Immature natural killer cell (primary cell): ENCODE results near the gene GPC1. TPM values are rescaled to one million over a fixed set of nuclear protein-coding genes. Genes with fewer than 3 reads are reported as not detected.

Experiments
- DNase-seq, 3 donors: peaks; one replicate each; pipeline ENCODE4 v3.0.0; 2022; ENCODE audit warnings: mixed read lengths in 1 of 3
- H3K27ac Mint-ChIP-seq, 6 donors: one replicate each; pipeline ENCODE4 v1.8.0; 2020; ENCODE audit warnings: mixed read lengths in 6 of 6, mild to moderate bottlenecking in 5 of 6, inconsistent platforms in 4 of 6, moderate library complexity in 3 of 6
- H3K27me3 Mint-ChIP-seq, 3 donors: one replicate each; pipeline ENCODE4 v1.8.0; 2020 to 2021; ENCODE audit warnings: low read depth in 3 of 3, mild to moderate bottlenecking in 3 of 3, mixed read lengths in 3 of 3, moderate library complexity in 3 of 3, inconsistent platforms in 1 of 3
- H3K36me3 Mint-ChIP-seq, 3 donors: one replicate each; pipeline ENCODE4 v1.8.0; 2020; ENCODE audit warnings: mixed read lengths in 3 of 3, inconsistent platforms in 2 of 3, mild to moderate bottlenecking in 2 of 3
- H3K4me1 Mint-ChIP-seq, 2 donors: one replicate each; pipeline ENCODE4 v1.8.0; 2020; ENCODE audit warnings: inconsistent platforms in 2 of 2, mild to moderate bottlenecking in 2 of 2, mixed read lengths in 2 of 2, moderate library complexity in 1 of 2
- H3K4me3 Mint-ChIP-seq, 5 donors: one replicate each; pipeline ENCODE4 v1.8.0; 2020; ENCODE audit warnings: mild to moderate bottlenecking in 5 of 5, mixed read lengths in 5 of 5, inconsistent platforms in 3 of 5, moderate library complexity in 3 of 5
- H3K9me3 Mint-ChIP-seq, 6 donors: one replicate each; pipeline ENCODE4 v1.8.0; 2020; ENCODE audit warnings: mild to moderate bottlenecking in 6 of 6, mixed read lengths in 6 of 6, inconsistent platforms in 4 of 6, moderate library complexity in 3 of 6
- polyA plus RNA-seq, 3 donors: library from polyadenylated mRNA; unstranded; fragments of 300-500 nt; fragmentation: Illumina TruSeq; gene quantifications; one replicate each; pipeline ENCODE4 v1.2.3, GENCODE V29; 2021

GPC1 gene
- polyA plus RNA-seq, 3 donors from 2014 or later, result not detected

DNA sequence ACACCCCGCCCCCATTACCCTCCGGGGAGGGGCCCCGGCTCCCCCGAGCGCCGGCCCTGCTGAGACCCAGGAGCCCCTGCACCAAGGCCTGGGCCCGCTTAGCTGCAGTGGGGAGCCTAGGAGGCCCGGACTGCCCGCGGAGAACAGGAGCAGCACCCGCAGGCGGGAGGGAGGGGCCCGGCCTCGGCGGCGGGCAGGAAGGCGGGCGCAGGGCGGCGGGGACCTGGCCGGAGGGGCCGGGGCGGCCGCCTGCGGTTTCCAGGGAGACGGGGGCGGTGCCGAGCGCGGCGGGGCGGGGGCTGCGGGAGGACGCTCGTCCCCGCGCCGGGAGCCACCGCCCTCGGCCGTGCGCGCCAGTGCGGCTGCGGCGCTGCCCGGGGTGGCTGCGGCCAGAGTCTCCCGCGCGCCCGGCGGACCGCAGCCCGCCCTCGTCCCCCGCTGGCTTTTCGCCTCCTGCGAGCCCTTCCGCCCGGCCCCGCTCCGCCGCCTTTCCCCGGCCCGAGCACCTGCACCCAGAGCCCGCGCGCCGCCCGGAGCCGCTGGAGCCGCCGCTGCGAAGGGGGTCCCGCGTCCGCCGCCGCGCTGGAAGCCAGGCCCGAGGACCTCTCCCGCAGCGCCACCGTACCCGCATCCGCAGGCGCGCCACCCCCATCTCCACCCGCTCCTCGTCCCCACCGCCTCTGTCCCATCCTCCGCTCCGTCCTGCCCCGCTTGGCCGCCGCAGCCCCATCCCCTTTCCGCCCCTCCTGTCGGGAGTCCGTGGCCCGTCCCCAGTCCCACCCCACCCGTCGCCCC, 17.2 kb downstream of the GPC1 start:
- peaks cover 11 to 16% (median 14%) of the 10 kb centered on the region in 3 donors for H3K27me3 Mint-ChIP-seq
- DNase-seq, result peak; percentile 15 to 26 (median 20)
- peak overlapping the region in 4 of 5 donors; percentile 46 to 68 (median 50) for H3K4me3 Mint-ChIP-seq
- no peak overlapping the region for H3K27ac Mint-ChIP-seq
- H3K4me1 Mint-ChIP-seq, result peaks cover 0 to 12% of the 10 kb centered on the region in 2 donors
- peaks cover 0 to 2% (median 0%) of the 10 kb centered on the region in 6 donors for H3K9me3 Mint-ChIP-seq
- H3K36me3 Mint-ChIP-seq, result no peaks in the 10 kb centered on the region

DNA sequence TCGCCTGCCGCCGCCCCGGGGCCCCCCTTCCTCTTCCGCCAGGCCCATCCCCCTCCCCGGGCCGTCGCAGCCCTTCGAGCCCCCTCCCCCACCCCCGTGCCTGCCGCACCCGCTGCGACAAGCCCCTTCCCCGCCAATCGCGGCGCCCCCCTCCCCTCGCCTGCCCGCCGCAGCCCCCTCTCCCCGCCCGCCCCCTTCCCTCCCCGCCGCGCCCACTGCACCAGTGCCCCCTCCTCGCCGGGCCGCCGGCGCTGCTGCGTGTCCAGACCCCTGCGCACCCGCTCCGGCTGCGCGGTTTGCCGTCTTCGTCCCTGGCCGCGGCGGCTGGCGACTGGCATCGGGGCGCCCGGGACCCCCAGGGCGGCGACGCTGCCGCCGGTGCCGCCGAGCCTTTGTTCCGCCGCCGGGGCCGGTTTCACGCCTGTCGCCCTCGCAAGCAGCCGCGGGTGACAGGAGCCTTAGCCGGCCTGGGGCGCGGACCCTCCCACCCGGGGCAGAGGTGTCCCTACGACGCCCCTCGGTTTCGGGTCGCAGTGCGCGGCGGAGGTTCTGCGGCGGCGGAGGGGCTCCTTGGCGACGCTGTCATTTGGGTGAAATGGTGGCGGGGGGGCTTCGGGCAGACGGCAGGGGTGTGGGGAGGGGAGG, 18.1 kb downstream of the GPC1 start:
- DNase-seq, result no peak
- Mint-ChIP-seq H3K27me3 (peaks cover 13 to 16% (median 14%) of the 10 kb centered on the region in 3 donors), H3K36me3 (no peaks in the 10 kb centered on the region), H3K4me3 (peak overlapping the region; percentile 66 to 82 (median 72)), H3K27ac (no peak overlapping the region), H3K4me1 (peaks cover 0 to 12% of the 10 kb centered on the region in 2 donors), H3K9me3 (peaks cover 0 to 2% (median 0%) of the 10 kb centered on the region in 6 donors)

DNA sequence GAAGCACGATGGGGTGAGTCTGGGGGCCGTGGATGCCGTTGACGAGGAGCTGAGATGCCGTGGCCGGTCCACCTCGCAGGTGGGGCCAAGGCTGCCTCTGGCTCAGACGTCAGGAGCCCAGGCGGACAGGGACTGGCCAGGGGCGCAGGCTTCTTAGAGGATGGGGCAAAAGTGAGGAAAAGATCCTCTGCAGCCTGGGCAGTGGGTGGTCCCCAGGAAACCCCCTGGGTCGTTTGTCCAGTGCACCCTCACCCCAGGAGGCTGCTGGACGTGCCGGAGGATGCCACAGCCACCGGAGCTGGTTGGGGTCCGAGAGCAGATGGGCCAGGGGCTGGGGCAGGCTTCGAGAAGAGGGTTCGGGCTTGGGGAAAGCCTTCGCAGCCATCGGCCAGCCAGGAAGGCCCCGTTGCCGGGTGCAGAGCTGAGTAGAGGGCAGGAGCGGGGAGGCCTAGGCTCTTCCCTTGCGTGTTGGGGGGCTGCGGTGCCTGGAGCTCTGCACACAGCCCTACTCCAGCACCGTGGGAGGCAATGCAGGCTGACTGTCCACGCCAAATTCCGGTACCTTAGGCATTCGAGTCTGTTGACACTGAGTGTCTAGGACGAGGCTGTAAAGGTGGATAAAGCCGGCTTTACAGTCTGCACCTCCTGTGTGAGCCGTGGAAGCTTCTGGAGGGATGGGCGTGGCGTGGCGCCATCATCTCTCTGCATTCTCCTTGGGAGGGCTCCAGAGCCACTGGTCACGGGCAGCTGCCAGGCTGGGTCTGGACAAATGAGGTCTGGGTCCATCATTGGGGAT, 18.8 kb downstream of the GPC1 start:
- peaks cover 0 to 2% (median 0%) of the 10 kb centered on the region in 6 donors for H3K9me3 Mint-ChIP-seq
- H3K4me3 Mint-ChIP-seq, result peak overlapping the region; percentile 66 to 82 (median 72)
- no peaks in the 10 kb centered on the region for H3K36me3 Mint-ChIP-seq
- DNase-seq, result no peak
- H3K4me1 Mint-ChIP-seq, result peaks cover 0 to 12% of the 10 kb centered on the region in 2 donors
- no peak overlapping the region for H3K27ac Mint-ChIP-seq
- H3K27me3 Mint-ChIP-seq, result peaks cover 12 to 16% (median 13%) of the 10 kb centered on the region in 3 donors

DNA sequence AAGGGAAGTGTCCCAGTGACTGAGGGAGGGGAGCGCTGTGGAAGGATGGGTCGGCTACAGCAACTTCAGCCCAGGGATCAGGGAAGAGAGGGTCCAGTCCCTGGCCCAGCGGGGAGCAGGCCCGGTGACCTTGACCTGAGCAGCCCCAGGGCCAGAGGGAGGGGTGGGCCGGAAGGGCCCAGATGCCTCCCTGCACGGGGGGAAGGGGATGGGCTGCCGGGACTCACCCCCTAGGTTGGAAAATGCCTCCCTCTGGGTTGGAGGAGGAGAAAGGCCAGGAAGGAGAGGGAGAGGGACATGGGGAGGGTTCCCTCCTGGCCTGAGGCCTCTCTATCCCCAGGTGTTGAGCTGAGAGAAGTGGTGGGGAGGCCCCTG, 19.8 kb downstream of the GPC1 start:
- Mint-ChIP-seq H3K9me3 (peaks cover 0 to 2% (median 0%) of the 10 kb centered on the region in 6 donors), H3K4me1 (peaks cover 0 to 12% of the 10 kb centered on the region in 2 donors), H3K27ac (no peak overlapping the region), H3K36me3 (no peaks in the 10 kb centered on the region), H3K4me3 (no peak overlapping the region), H3K27me3 (peaks cover 10 to 11% (median 10%) of the 10 kb centered on the region in 3 donors)
- no peak for DNase-seq

DNA sequence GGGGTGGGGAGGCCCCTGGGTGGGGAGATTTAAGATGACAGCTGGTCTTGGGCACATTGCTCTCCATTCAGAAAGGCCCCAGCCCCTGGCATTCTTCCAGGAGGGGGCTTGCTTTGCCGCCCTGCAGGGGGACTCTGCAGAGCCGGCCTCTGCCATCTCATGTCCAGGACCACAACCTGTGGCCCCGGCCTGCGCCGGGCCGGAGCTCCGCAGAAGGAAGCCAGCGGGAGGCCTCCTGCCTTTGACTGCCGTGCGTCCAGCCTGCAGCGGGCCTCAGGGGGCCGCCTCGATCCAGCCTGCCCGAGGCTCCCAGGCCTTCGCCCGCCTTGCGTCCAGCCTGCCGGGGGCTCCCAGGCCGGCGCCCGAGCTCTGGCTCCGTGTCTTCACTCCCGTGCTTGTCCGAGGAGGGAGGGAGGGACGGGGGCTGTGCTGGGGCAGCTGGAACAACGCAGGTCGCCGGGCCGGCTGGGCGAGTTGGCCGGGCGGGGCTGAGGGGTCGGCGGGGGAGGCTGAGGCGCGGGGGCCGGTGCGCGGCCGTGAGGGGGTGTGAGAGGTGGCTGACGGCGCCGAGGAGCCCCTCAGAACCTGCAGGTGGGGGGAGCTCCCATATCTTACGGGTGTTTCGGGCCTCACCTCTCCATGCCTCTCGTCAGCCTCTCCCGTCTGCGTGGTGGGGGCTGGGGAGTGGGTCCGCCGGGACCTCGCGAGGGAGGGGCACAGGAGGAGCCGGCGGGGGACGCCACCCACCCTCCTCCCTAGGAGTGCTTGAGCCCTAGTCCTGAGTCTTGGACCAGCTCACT, 20.4 kb downstream of the GPC1 start:
- Mint-ChIP-seq H3K27ac (no peak overlapping the region), H3K36me3 (no peaks in the 10 kb centered on the region), H3K4me1 (peaks cover 0 to 11% of the 10 kb centered on the region in 2 donors), H3K27me3 (peaks cover 9 to 12% (median 10%) of the 10 kb centered on the region in 3 donors), H3K4me3 (no peak overlapping the region), H3K9me3 (peaks cover 0 to 2% (median 0%) of the 10 kb centered on the region in 6 donors)
- DNase-seq, result no peak

DNA sequence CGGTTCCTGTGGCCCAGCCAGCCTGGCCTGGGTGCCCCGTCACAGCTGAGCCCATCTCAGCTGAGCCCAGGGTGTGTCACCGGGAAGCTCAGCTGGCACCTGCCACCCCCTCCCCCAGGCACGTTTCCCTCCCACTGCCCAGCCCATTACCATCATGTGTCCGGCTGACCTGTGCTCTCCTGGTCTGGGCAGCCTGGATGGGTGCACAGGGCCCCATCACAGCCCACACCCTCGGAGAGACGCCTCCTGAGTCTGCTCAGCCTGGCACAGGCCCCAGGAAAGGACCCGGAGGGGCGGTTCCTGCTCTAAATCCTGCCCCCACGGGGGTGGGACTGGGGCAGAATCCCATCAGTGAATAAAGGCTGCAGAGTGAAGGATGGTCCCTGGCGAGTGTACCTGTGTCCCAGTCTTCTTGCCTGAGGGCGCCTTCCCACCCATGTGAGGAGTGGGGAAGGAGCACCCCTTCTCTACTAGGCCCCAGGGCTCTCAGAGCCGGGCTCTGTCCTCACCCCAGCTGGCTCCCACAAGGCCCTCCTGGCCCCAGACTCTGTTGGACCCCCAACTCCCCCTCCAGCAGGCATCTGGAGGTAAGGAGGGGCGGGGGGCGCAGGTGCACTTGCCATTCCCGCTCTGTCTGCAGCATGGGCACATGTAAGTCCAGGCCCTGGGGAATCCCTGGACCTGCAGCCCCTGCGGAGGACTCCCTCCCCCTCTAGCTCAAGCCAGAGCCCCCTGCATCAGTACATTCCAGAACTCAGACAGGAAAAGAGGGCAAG, 21.2 kb downstream of the GPC1 start:
- Mint-ChIP-seq H3K27ac (no peak overlapping the region), H3K4me3 (no peak overlapping the region), H3K36me3 (no peaks in the 10 kb centered on the region), H3K4me1 (peaks cover 0 to 11% of the 10 kb centered on the region in 2 donors), H3K27me3 (peaks cover 9 to 10% (median 10%) of the 10 kb centered on the region in 3 donors), H3K9me3 (peaks cover 0 to 2% (median 0%) of the 10 kb centered on the region in 6 donors)
- DNase-seq, result no peak

DNA sequence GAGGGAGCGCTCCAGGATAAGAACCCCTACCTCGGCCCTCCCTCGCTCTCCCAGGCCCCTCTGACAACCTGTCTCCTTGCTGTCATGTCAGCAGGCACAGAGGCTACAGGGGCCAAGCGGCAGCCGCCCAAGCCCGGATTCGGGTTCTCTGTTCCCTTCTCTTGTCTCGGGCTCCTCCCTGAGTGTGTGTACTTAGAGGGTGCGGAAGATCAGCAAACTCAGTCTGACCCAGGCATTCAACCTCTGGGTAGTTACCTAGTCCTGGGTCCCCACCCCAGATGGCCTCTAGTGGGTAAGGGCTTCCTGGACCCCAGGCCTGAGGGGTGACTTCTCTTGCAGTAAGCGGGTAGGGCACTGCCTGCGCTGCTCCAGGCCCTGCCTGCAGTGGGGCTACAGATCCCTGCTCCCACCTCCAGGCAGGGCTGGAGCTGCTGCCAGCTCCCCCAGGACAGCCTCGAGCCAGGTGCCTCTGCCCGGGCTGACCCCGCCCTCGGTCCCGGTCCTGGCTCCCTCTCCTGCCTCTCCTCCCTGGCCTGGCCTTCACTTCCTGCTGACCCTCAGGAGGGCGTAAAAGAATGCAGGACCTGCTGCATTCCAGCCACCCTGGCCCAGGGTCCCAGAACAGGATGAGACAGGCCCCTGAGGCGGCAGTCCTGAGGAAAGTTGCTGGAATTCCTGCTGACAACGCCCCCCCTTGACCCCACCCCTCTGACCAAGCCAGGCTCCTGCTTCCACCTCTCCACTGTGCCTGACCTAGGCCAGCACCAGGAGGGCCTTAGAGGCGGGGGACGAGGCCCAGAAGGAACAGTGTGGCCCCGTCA, 22.0 kb downstream of the GPC1 start:
- Mint-ChIP-seq H3K9me3 (peaks cover 0 to 2% (median 0%) of the 10 kb centered on the region in 6 donors), H3K36me3 (no peaks in the 10 kb centered on the region), H3K4me1 (peaks cover 0 to 6% of the 10 kb centered on the region in 2 donors), H3K4me3 (no peak overlapping the region), H3K27me3 (peaks cover 6 to 9% (median 6%) of the 10 kb centered on the region in 3 donors), H3K27ac (no peak overlapping the region)
- no peak for DNase-seq

DNA sequence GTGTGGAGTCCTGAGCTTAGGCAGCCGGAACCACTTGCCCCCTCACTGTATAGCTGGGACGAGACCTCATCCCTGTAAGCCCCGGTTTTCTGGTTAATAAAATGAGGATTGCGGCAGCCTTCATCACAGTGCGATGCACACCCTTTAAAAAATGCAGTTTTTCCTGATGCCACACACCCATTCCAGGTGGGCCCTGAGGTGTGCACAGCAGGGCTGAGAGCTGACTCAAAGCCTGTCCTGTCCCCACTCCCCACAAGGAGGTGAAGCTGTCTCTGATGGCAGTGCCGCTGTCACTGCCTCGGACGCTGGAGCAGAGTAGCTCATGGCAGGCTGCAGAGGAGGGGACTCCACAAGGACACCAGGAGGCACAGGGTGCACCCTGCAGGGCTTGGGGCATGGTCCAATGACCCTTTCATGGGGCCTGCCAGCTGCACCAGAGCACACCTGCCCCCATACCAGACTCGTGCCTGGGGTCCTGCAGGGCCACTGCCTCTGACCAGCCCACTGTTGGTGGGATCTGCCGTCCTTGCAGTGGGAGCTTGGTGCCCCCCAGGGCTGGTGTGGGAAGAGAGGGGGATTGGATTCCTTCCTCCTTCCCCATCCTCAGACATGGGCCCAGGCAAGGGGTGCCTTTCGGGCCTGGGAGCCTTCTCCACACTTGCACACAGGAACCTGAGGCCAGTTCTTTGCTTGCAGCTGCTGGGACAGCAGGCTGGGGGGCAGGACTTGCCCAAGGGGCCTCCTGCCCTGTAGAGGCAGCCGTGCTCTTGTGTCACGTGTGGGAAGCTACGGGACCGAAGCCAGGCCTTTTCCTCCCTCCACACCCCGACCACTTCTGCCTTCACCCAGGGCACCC, 22.8 kb downstream of the GPC1 start:
- H3K4me3 Mint-ChIP-seq, result no peak overlapping the region
- H3K4me1 Mint-ChIP-seq, result peaks cover 0 to 6% of the 10 kb centered on the region in 2 donors
- peaks cover 0 to 2% (median 0%) of the 10 kb centered on the region in 6 donors for H3K9me3 Mint-ChIP-seq
- peaks cover 6 to 9% (median 6%) of the 10 kb centered on the region in 3 donors for H3K27me3 Mint-ChIP-seq
- H3K36me3 Mint-ChIP-seq, result no peaks in the 10 kb centered on the region
- DNase-seq, result no peak
- H3K27ac Mint-ChIP-seq, result no peak overlapping the region

DNA sequence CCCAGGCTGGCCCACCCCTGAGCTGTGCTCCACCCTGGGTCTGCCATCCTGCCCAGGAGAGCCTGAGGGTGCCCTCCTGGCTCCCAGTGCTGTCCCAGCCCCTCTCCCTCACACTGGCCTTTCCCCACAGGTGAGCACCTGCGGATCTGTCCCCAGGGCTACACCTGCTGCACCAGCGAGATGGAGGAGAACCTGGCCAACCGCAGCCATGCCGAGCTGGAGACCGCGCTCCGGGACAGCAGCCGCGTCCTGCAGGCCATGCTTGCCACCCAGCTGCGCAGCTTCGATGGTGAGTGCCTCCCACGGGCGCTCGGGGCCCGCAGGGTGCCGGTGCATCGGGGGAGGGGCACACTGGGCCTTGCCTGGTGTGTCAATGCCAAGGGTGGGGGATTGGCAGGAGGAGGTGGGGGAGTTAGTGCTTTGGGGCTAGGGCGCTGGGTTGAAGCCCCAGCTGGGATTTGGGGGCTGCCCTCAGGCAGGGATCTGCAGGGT, 23.5 kb downstream of the GPC1 start:
- no peak overlapping the region for H3K4me3 Mint-ChIP-seq
- H3K4me1 Mint-ChIP-seq, result peaks cover 0 to 5% of the 10 kb centered on the region in 2 donors
- no peak overlapping the region for H3K27ac Mint-ChIP-seq
- H3K27me3 Mint-ChIP-seq, result peaks cover 5 to 8% (median 6%) of the 10 kb centered on the region in 3 donors
- DNase-seq, result no peak
- peaks cover 0 to 2% (median 0%) of the 10 kb centered on the region in 6 donors for H3K9me3 Mint-ChIP-seq
- H3K36me3 Mint-ChIP-seq, result no peaks in the 10 kb centered on the region

DNA sequence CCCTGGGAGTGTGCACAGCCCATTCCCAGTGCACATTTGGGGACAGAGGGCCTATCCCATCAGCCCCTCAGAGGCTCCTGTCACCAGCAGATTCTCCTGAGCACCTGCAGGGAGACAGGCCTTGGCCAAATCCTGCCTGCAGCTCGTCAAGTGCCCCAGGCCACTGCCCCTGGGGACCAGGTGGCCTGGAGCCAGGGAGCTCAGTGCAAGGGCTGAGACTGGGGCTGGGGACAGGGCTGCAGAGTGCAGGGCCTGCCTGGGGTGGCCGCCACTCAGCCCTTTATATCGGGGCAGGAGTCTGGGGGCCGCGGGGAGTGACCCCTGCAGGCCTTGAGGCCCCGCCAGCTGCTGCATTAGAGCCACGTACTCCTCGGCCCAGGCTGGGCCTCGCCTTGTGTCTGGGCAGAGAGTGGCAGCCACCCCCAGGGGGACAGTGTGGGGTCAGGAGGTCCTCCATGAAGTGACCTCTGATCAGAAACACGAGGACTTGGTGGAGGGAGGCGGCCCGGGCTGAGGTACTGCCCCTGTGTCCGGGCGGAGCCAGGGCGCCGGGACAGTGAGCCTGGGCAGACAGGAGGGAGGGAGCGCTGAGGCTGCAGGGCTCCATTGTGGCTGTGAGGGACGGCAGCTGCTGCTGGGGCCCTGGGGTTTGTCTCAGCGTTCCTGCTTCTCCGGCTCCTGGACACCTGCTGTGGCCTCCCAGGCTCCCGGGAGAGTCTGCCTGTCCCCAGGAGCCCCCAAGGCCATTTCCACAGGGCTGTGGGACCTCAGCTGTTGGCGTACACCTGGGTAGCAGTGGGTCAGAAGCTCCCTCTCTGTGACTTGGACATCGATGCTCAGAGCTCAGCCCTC, 24.2 kb downstream of the GPC1 start:
- Mint-ChIP-seq H3K27ac (no peak overlapping the region), H3K4me1 (peaks cover 0 to 4% of the 10 kb centered on the region in 2 donors), H3K27me3 (peaks cover under 1 to 7% (median 3%) of the 10 kb centered on the region in 3 donors), H3K36me3 (no peaks in the 10 kb centered on the region), H3K9me3 (peaks cover 0 to 2% (median 0%) of the 10 kb centered on the region in 6 donors), H3K4me3 (no peak overlapping the region)
- DNase-seq, result no peak
